Measurements from ENCODE around the gene POU3F3. TPM values are rescaled to one million over a fixed set of nuclear protein-coding genes. Genes with fewer than 3 reads are reported as not detected.

POU3F3 gene
- total RNA-seq, 1 donor from 2014 or later = not detected

GRCh38 chr2:104902317-104902716, 48.4 kb downstream of the POU3F3 start:
- ATAC-seq = no peak

More at GRCh38 chr2:104902317-104902716, 48.4 kb downstream of the POU3F3 start:
- DNase-seq = no peak
- intact Hi-C loops (cut with DNase I) = no loop called here
- peaks cover 6% of the 10 kb centered on the region for H3K27me3 ChIP-seq (ENCODE audit: low read depth)
- H3K36me3 ChIP-seq = no peaks in the 10 kb centered on the region
- no peak overlapping the region for H3K27ac ChIP-seq
- H3K9me3 ChIP-seq = no peaks in the 10 kb centered on the region
- TF ChIP-seq CTCF (IDR thresholded peaks at IDR 0.05) = no peak
- H3K4me1 ChIP-seq = no peaks in the 10 kb centered on the region
- no peak overlapping the region for H3K4me3 ChIP-seq

Other genes starting within 250 kb of the POU3F3 start
- 15.1 TPM for gene MRPS9, start 184.0 kb downstream of the POU3F3 start, total RNA-seq